Activated T-cell treated with anti-CD3 and anti-CD28 coated beads, Interleukin-2, amount 50 U/mL, for 72 hours (primary cell): ENCODE results near the gene ETAA1. TPM values are rescaled to one million over a fixed set of nuclear protein-coding genes. Genes with fewer than 3 reads are reported as not detected.
A peak's percentile ranks its signal among the peaks of the same experiment; 100 is the strongest.

ENCODE experiments used
- ATAC-seq, 2 donors: fragments of 150-1000 bp; cut with Tn5 transposase; replicated peaks in 1 of 2; 2 replicates each; pipeline ENCODE4 v1.10.0; 2021; ENCODE audit warnings: moderate library complexity in 2 of 2, mild to moderate bottlenecking in 1 of 2
- DNase-seq, 2 donors: peaks; one replicate each; pipeline ENCODE4 v3.0.0; 2021 to 2022; ENCODE audit warnings: mixed read lengths in 1 of 2
- H3K27ac Mint-ChIP-seq: one replicate; pipeline ENCODE4 v1.8.0; 2022; ENCODE audit warnings: mild to moderate bottlenecking, moderate library complexity, mixed read lengths
- H3K27me3 Mint-ChIP-seq: one replicate; pipeline ENCODE4 v1.8.0; 2022; ENCODE audit warnings: low read depth, mixed read lengths
- H3K36me3 Mint-ChIP-seq, 2 donors: one replicate each; pipeline ENCODE4 v1.8.0; 2022; ENCODE audit warnings: mixed read lengths in 2 of 2, mild to moderate bottlenecking in 1 of 2; ENCODE audit not compliant: insufficient read depth in 2 of 2
- H3K4me1 Mint-ChIP-seq: one replicate; pipeline ENCODE4 v1.8.0; 2022; ENCODE audit warnings: low read depth, mixed read lengths
- H3K4me3 Mint-ChIP-seq, 2 donors: one replicate each; pipeline ENCODE4 v1.8.0; 2022; ENCODE audit warnings: mild to moderate bottlenecking in 2 of 2, mixed read lengths in 2 of 2, moderate library complexity in 2 of 2
- H3K9me3 Mint-ChIP-seq, 2 donors: one replicate each; pipeline ENCODE4 v1.8.0; 2022; ENCODE audit warnings: mixed read lengths in 2 of 2
- total RNA-seq, 2 donors: library from RNA; stranded (reverse); gene quantifications; one replicate each; pipeline ENCODE4 v1.2.3, GENCODE V29; 2022

Gene ETAA1
- total RNA-seq, result 10 to 100 TPM; 11.2 to 11.8 TPM

DNA sequence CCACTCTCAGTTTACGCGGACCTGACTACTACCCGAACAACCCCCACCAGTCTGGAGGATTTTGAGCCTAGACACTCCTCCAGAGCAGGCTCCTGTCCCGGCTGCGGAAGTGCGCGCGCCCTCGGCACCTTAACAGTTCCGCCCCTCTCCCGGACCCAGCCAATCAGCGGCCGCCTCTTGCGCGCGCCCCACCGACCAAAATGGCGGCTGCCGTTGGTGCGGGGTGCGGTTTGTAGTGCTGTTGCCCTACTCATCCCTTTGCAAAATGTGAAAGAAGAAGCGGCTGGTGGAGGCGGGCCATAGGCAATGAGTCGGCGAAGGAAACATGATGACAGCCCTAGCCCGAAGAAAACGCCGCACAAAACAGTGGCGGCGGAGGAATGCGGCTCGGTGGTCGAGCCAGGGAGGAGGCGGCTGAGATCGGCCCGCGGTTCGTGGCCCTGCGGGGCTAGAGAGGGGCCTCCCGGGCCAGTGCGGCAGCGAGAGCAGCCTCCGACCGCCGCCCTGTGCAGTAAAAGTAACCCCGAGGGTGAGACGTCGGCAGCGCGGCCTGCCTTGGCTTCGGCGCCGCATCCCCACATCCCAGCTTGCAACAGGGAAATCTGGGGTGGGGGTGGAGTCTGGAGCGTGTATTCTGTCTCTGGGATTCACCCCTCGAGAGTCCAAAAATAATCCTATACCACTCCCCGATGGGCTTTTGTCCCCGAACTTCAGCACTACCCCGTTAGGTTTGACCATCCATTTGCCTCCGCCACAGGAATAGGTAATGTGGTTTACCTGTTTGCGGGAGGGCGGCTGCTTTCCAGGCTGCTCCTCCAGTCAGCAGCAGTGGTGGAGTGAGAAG is at the start of gene ETAA1:
Gene ETAA1 (plus strand): TSS at position 191 of the 844 bp plus-strand sequence. CDS start 116 bp downstream, at position 307.
- H3K9me3 Mint-ChIP-seq, result no peaks in the 10 kb centered on the region
- peak within 1 kb of the TSS; percentile 91 to 95 for H3K4me3 Mint-ChIP-seq
- peaks cover 28% of the 10 kb centered on the region for H3K4me1 Mint-ChIP-seq
- peak; percentile 94 for DNase-seq
- peak; percentile 99 to 100 for ATAC-seq
- peaks cover 6 to 7% of the 10 kb centered on the region in 2 donors for H3K36me3 Mint-ChIP-seq
- peak within 1 kb of the TSS; percentile 99 for H3K27ac Mint-ChIP-seq
- H3K27me3 Mint-ChIP-seq, result no peaks in the 10 kb centered on the region

DNA sequence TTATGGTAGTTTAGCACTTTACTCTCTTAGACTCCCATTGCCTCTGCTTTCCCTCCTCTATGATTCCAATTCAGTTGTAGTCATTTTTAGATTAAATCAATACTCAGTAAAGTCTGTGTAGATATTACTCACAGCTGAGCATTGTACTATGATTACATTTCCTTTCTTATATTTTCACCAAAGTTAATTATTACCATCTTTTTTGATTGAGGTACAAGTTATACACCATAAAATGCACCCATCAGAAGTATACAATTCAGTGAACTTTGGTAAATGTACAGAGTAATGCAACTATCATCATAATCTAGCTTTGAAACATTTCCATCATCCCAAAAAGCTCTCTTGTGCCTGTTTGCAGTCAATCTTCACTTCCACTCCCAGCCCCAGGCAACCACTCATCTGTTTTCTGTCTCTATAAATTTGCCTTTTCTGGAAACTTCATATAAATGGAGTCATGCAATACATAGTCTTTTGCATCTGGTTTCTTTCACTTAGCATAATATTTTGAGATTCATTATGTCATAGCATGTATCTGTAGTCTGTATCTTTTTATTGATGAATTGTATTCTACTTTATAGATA is 30.2 kb upstream of the ETAA1 start:
- Mint-ChIP-seq H3K27ac (no peak overlapping the region), H3K4me3 (no peak overlapping the region), H3K4me1 (no peaks in the 10 kb centered on the region), H3K36me3 (no peaks in the 10 kb centered on the region), H3K27me3 (peaks cover 7% of the 10 kb centered on the region), H3K9me3 (no peaks in the 10 kb centered on the region)
- ATAC-seq (no peak), DNase-seq (no peak)

DNA sequence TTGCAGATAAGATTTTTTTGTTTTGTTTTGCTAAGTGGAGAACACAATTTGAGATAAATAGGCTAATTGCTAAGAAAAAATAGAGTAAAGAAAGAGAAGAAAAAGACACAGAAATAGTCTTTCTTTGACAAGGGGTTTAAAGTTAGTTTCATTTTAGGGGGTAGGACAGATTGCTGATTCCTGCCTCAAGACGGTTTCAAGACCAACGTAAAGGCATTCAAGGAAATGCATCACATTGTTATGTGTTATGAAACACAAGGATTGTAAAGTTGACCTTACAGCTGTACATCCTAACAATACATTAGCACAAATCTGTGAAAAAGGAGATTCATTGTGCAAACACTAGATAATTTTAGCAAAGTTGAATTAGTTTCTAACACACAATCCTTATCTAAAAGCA is 22.7 kb upstream of the ETAA1 start:
- peaks cover 3% of the 10 kb centered on the region for H3K4me1 Mint-ChIP-seq
- H3K4me3 Mint-ChIP-seq, result peak overlapping the region in 1 of 2 donors; percentile 49
- peaks cover 2% of the 10 kb centered on the region for H3K27me3 Mint-ChIP-seq
- peak overlapping the region; percentile 33 for H3K27ac Mint-ChIP-seq
- no peak for DNase-seq
- peaks cover 0 to 1% of the 10 kb centered on the region in 2 donors for H3K36me3 Mint-ChIP-seq
- no peak for ATAC-seq
- H3K9me3 Mint-ChIP-seq, result peaks cover 3 to 4% of the 10 kb centered on the region in 2 donors

DNA sequence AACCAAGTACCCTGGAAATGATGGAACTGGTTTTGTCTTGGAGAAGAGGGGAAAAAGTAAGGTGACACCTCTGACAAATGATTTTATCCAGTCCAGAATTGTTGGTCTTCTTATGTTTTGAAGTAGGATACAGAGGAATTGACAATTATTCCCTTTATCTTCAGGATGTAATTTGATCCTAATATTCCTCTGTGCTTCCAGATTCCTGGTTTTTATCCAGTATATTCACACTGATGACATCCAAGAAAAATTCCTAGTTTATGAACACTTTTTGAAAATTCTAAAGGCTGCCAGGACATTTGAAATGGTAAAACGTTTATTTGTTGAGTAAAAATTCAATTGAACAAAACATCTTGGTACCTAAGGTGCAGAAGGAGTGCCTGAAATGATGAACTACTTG is 22.2 kb upstream of the ETAA1 start:
- H3K27ac Mint-ChIP-seq, result no peak overlapping the region
- H3K27me3 Mint-ChIP-seq, result no peaks in the 10 kb centered on the region
- H3K4me1 Mint-ChIP-seq, result peaks cover 3% of the 10 kb centered on the region
- peaks cover 0 to 1% of the 10 kb centered on the region in 2 donors for H3K36me3 Mint-ChIP-seq
- DNase-seq (no peak), ATAC-seq (no peak)
- H3K9me3 Mint-ChIP-seq, result peaks cover 3 to 4% of the 10 kb centered on the region in 2 donors
- no peak overlapping the region for H3K4me3 Mint-ChIP-seq

DNA sequence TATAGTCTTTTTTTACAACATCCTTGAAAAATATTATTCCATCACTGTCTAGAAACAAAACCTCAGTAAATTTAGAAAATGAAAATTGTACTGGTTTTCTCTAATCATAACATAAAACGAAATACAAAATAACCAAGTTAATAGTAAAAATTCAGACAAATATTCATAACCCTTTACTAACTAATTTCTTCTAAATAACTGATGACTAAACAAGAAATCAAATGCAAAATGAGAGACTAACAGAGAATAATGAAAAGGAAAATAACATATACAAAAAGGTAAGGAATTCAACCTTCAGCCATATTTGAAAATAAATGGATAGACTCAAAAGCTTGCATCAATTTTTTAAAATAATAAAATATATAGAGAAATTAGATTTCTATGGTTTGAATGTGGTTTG is 18.6 kb upstream of the ETAA1 start:
- H3K27me3 Mint-ChIP-seq, result no peaks in the 10 kb centered on the region

DNA sequence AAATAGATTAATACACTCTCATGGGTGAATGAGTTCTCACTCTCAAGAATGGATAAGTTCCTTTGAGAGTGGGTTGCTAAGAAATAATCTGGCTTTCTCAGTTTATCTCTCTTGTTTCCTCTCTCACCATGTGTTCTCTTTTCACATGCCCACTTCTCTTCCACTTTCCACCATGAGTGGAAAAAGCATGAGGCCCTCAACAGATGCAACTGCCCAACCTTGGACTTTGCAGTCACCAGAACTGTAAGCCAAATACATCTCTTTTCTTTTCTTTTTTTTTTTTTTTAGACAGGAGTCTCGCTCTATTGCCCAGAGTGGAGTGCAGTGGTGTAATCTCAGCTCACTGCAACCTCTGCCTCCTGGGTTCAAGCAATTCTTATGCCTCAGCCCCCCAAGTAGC is 18.1 kb upstream of the ETAA1 start:
- Mint-ChIP-seq H3K27ac (no peak overlapping the region), H3K9me3 (peaks cover 4% of the 10 kb centered on the region in 2 donors), H3K36me3 (peaks cover 3 to 4% of the 10 kb centered on the region in 2 donors), H3K27me3 (no peaks in the 10 kb centered on the region), H3K4me1 (peaks cover 3% of the 10 kb centered on the region), H3K4me3 (no peak overlapping the region)
- DNase-seq (no peak), ATAC-seq (no peak)

More for the DNA sequence above, 18.6 kb upstream of the ETAA1 start:
- Mint-ChIP-seq H3K27ac (no peak overlapping the region), H3K4me3 (no peak overlapping the region), H3K9me3 (peaks cover 4% of the 10 kb centered on the region in 2 donors), H3K36me3 (peaks cover 3 to 4% of the 10 kb centered on the region in 2 donors), H3K4me1 (peaks cover 3% of the 10 kb centered on the region)
- DNase-seq (no peak), ATAC-seq (no peak)

DNA sequence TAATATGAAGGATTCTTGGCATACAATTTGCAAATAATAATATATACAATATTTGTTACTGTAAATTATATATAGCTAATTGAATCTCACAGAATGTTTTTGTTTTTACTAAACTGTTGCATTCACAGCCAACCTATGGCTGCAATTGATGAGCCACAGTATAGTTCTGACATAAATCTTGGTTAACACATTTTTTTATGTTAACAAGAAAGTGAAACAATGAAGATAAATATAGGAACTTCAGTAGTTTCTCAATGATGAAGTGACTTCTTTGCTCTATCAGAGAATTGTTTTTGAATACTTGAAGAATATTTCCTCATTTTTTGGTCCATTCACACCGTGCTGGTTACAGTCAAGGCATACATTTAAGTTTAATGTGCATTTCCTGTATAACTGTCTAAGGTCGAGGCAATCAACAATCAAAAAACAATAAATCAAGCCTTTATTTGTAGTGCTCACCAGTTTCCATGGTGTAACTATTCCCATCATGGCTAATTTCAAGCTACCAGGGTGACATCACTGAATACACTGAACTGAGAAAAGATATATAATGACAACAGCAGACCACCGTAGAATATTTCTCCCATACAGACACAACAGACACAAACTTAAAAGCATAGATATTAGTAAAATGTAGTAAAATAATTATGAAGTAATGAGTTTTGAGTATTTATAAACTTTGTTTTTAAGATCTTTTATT is 12.9 kb upstream of the ETAA1 start:
- Mint-ChIP-seq H3K36me3 (peaks cover 2 to 4% of the 10 kb centered on the region in 2 donors), H3K27me3 (no peaks in the 10 kb centered on the region), H3K4me1 (no peaks in the 10 kb centered on the region), H3K9me3 (peaks cover 3 to 4% of the 10 kb centered on the region in 2 donors), H3K4me3 (no peak overlapping the region), H3K27ac (no peak overlapping the region)
- DNase-seq (no peak), ATAC-seq (no peak)

DNA sequence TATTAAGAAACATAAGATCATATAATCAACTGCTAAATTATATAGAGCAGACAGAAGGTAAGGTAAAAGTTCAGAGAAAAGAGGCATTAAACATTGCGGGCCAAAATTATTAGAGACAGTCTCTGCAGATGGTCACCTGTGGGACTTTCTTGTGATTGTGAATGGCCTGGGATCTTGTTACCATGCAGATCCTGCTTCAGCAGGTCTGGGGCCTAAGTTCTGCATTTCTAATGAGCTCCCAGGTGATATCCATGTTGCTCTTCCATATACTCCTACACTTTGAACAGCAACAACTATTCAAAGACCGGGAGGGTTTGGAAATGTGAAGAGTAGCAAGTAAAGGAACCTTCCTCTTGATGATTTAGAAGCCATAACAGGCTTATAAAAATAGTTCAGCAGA is 8.5 kb upstream of the ETAA1 start:
- no peak for ATAC-seq
- H3K27me3 Mint-ChIP-seq, result no peaks in the 10 kb centered on the region
- DNase-seq, result no peak
- no peaks in the 10 kb centered on the region for H3K36me3 Mint-ChIP-seq
- H3K4me1 Mint-ChIP-seq, result no peaks in the 10 kb centered on the region
- no peaks in the 10 kb centered on the region for H3K9me3 Mint-ChIP-seq
- H3K27ac Mint-ChIP-seq, result no peak overlapping the region
- no peak overlapping the region for H3K4me3 Mint-ChIP-seq

DNA sequence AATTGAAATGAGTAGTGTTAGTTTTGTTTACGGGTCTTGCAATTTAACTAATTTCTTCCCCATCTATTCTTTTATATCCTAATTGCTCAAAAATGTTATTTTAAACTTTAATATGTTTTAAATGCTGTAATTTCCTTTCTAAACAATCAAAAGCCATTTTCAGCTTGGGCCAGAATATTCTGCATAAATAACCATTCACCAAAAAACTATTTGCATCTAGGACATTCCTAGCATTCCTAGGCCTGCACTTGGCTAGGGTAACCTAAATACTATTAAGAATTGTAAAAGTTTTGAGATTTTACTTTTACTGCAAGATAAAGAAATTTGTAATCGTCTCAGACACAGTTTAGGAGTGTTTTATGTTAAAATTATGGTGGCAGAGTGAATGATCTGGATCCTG is 7.8 kb upstream of the ETAA1 start:
- DNase-seq, result no peak
- H3K36me3 Mint-ChIP-seq, result no peaks in the 10 kb centered on the region
- no peaks in the 10 kb centered on the region for H3K27me3 Mint-ChIP-seq
- H3K4me3 Mint-ChIP-seq, result no peak overlapping the region
- no peak for ATAC-seq
- no peaks in the 10 kb centered on the region for H3K9me3 Mint-ChIP-seq
- no peak overlapping the region for H3K27ac Mint-ChIP-seq
- no peaks in the 10 kb centered on the region for H3K4me1 Mint-ChIP-seq

DNA sequence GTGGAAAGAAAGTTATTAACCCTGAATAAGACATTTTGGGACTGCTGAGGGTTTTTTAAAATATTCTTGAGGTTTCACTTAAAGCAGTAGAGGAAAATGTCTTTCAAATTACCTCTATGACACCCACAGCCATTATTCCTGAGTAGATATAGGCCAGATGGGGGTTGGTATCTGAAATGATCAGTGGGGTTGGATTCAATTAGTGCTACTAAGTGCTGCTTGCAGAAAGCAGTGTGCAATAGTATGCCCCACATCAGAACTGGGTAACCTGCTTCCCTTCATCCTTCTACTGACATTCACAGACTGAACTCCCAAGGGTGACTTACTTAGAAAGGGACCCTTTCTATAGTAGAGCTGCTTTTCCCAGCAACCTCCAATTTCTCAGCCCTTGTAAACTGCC is 7.3 kb upstream of the ETAA1 start:
- DNase-seq, result no peak
- no peak overlapping the region for H3K27ac Mint-ChIP-seq
- H3K4me1 Mint-ChIP-seq, result no peaks in the 10 kb centered on the region
- H3K36me3 Mint-ChIP-seq, result no peaks in the 10 kb centered on the region
- H3K27me3 Mint-ChIP-seq, result no peaks in the 10 kb centered on the region
- H3K9me3 Mint-ChIP-seq, result no peaks in the 10 kb centered on the region
- no peak for ATAC-seq
- H3K4me3 Mint-ChIP-seq, result no peak overlapping the region

DNA sequence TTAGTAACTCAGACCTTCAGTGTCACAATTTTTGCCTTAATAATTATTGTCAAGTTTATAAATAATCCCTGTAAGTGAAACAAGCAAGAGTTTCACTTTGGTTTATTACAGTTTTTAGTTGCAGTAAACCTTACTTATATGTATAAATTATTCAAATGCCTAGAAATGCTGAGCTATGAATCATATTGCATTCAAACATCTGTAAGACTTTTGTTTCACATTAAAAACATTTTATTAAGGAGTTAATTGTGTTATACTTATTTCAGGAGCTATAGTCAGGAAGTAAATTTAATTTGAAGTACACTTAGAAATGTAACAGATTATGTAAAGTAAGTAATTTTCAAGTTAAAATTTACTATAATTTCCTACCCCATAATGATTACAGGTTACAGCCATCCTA is 3.9 kb upstream of the ETAA1 start:
- Mint-ChIP-seq H3K27me3 (no peaks in the 10 kb centered on the region), H3K9me3 (no peaks in the 10 kb centered on the region), H3K27ac (no peak overlapping the region), H3K4me3 (no peak overlapping the region), H3K36me3 (peaks cover 3 to 7% of the 10 kb centered on the region in 2 donors), H3K4me1 (peaks cover 9% of the 10 kb centered on the region)
- ATAC-seq, result no peak
- DNase-seq, result no peak

DNA sequence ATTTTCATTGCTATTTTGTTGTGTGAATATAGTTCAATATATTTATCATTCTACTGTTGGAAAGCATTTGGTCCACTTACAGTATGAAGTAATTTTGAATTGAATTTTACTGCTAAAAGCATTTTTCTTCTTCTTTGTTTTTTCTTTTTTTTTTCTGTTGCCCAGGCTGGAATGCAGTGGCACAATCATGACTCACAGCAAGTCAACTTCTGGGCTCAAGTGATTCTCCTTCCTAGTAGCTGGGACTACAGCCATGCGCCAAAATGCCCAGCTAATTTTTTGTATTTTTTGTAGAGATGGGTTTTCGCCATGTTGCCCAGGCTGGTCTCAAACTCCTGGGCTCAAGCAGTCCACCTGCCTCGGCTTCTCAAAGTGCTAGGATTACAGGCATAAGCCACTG is 2.4 kb upstream of the ETAA1 start:
- Mint-ChIP-seq H3K4me3 (no peak overlapping the region), H3K27ac (no peak overlapping the region), H3K4me1 (peaks cover 14% of the 10 kb centered on the region), H3K9me3 (no peaks in the 10 kb centered on the region), H3K36me3 (peaks cover 3 to 7% of the 10 kb centered on the region in 2 donors), H3K27me3 (no peaks in the 10 kb centered on the region)
- DNase-seq (no peak), ATAC-seq (no peak)

DNA sequence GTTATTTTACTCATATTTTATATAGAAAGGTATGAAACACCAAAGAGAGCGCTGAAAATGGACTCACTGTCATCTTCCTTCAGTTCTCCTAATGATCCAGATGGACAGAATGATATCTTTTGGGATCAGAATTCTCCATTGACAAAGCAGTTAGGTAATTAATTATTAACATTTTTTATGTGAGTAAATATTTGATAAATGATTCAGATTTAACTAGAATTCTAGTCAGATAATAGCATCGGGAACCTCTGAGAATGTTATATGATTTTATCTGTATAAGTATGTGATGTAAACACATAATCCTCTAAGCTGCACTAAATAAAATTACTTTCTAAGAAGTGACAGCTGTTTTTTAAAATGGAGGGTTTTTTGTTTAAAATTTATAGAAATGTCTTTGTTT is 2.0 kb downstream of the ETAA1 start:
- Mint-ChIP-seq H3K9me3 (no peaks in the 10 kb centered on the region), H3K4me1 (peaks cover 28% of the 10 kb centered on the region), H3K27ac (no peak overlapping the region), H3K4me3 (no peak overlapping the region), H3K36me3 (peaks cover 7 to 16% of the 10 kb centered on the region in 2 donors), H3K27me3 (no peaks in the 10 kb centered on the region)
- no peak for DNase-seq
- no peak for ATAC-seq
